Cardiac fibroblast (primary cell): ENCODE results near the gene GDI2.

Experiments
- DNase-seq, 2 donors: peaks; one replicate each; pipeline versions ENCODE4 v3.0.0 to v3.0.0-alpha.2; 2010; ENCODE audit warnings: low read depth in 2 of 2
- H3K4me3 ChIP-seq, 2 donors: replicated peaks in 1 of 2; 1 replicate in 1 of 2; 2 replicates in 1 of 2; pipeline ENCODE4 v1.5.1; 2011; ENCODE audit warnings: low read depth in 2 of 2, low read length in 2 of 2, mild to moderate bottlenecking in 2 of 2, moderate library complexity in 1 of 2
- CTCF ChIP-seq: IDR thresholded peaks from one replicate; pipeline ENCODE4 v1.5.1; 2011; ENCODE audit warnings: low read depth, mild to moderate bottlenecking, low read length, inconsistent platforms

GDI2 gene

GRCh38 chr10:5835446-5836095, 22.3 kb upstream of the GDI2 start:
- DNase-seq = no peak
- no peak for TF ChIP-seq CTCF
- H3K4me3 ChIP-seq = no peak overlapping the region

- DNase-seq = no peak
- TF ChIP-seq CTCF = no peak
- H3K4me3 ChIP-seq = no peak overlapping the region
Observed at GRCh38 chr10:5833814-5834213, 20.6 kb upstream of the GDI2 start.

- TF ChIP-seq CTCF = no peak
- no peak overlapping the region for H3K4me3 ChIP-seq
- no peak for DNase-seq
Observed at GRCh38 chr10:5832946-5833345, 19.7 kb upstream of the GDI2 start.

GRCh38 chr10:5831446-5831782, 18.2 kb upstream of the GDI2 start:
- no peak overlapping the region for H3K4me3 ChIP-seq
- DNase-seq = no peak
- no peak for TF ChIP-seq CTCF

GRCh38 chr10:5830629-5831445, 17.6 kb upstream of the GDI2 start:
- TF ChIP-seq CTCF = no peak
- H3K4me3 ChIP-seq = no peak overlapping the region
- DNase-seq = no peak

- no peak for TF ChIP-seq CTCF
- H3K4me3 ChIP-seq = no peak overlapping the region
- DNase-seq = no peak
Observed at GRCh38 chr10:5829267-5829666, 16.0 kb upstream of the GDI2 start.
